ENCODE results near the gene ADAMTS9. TPM values are rescaled to one million over a fixed set of nuclear protein-coding genes. Genes with fewer than 3 reads are reported as not detected.

Gene ADAMTS9
- polyA plus RNA-seq, 1 donor from 2014 or later, result 0.32 TPM

DNA sequence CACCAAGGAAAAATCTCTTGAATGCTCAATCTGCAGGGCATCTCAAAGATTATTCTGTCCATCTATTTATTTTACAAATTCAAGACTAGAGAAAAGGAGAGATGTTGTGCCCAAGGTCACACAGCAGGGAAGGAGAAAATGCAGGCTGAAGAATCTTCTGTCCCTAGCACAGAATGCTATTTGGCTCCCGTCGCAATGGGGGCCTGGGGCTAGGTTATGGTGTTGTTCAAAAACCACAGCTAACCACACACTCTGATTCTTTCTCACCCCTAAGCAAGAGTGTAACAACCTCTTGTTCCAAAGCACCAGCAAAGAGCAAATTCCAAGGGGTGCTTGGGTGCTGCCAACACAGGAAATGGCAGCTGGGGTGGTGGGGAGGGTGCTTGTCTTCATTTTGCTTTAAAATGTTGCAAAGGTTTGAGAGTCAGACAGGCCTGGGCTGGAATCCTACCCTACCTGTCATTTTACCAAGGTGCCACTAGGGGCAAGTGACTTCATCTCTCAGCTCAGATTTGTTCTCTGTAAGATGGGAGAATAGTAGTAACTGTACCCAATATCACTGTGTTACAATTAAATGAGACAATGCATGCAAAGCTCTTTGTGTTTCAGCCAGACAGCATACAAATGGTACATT, 112.5 kb downstream of the ADAMTS9 start:
- H3K27me3 ChIP-seq (ENCODE audit: insufficient read depth, low read depth, low read length), result no peaks in the 10 kb centered on the region
- no peaks in the 10 kb centered on the region for H3F3A ChIP-seq (ENCODE audit: insufficient read depth, low read length, poor library complexity, severe bottlenecking)
- no peak overlapping the region for H3K4me2 ChIP-seq (ENCODE audit: low read length)
- H2AFZ ChIP-seq (ENCODE audit: low read depth, low read length), result no peak overlapping the region
- no peaks in the 10 kb centered on the region for H3K79me2 ChIP-seq (replicated peaks; ENCODE audit: insufficient read depth, low read length)
- H3K27ac ChIP-seq (ENCODE audit: low read length), result no peak overlapping the region
- no peaks in the 10 kb centered on the region for H3K9me2 ChIP-seq (ENCODE audit: insufficient read depth, low read length)
- no peak overlapping the region for H3K9ac ChIP-seq (ENCODE audit: low read length)
- no peaks in the 10 kb centered on the region for H3K36me3 ChIP-seq (ENCODE audit: insufficient read depth, low read length)
- TF ChIP-seq EZH2 (IDR thresholded peaks at IDR 0.05; ENCODE audit: borderline replicate concordance, insufficient read depth, low read length, poor library complexity, severe bottlenecking) (no peak), MXI1 (conservative IDR thresholded peaks at IDR 0.05; ENCODE audit: poor library complexity, severe bottlenecking) (no peak), CTCF (IDR thresholded peaks at IDR 0.05; ENCODE audit: poor library complexity, severe bottlenecking) (peak; percentile 49)
- H3K9me3 ChIP-seq (ENCODE audit: low read length), result no peaks in the 10 kb centered on the region
- no peaks in the 10 kb centered on the region for H4K20me1 ChIP-seq (ENCODE audit: insufficient read depth)
- no peak overlapping the region for H3K4me3 ChIP-seq (ENCODE audit: low read length)

DNA sequence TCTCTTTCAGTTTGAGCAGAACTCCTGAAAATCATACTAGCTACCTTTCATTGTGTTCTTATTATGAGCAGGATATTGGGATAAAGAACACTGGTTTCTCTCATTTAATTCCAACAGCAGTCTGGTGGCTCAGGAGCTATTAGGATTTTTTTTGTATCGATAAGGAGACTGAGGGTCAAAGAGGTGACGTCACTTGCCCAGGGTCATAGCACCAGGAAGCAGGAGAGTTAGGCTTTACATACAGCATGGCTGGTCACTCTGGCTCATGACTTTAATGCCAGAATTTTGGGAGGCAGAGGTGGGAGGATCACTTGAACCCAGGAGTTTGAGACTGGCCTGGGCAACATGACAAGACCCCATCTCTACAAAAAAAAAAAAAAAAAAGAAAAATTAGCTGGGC, 113.6 kb downstream of the ADAMTS9 start:
- Histone ChIP-seq H3K27me3 (ENCODE audit: insufficient read depth, low read depth, low read length) (no peaks in the 10 kb centered on the region), H3K9me3 (ENCODE audit: low read length) (no peaks in the 10 kb centered on the region), H3K4me3 (ENCODE audit: low read length) (no peak overlapping the region), H3K9me2 (ENCODE audit: insufficient read depth, low read length) (no peaks in the 10 kb centered on the region), H3K9ac (ENCODE audit: low read length) (no peak overlapping the region), H4K20me1 (ENCODE audit: insufficient read depth) (no peaks in the 10 kb centered on the region), H3K27ac (ENCODE audit: low read length) (no peak overlapping the region), H2AFZ (ENCODE audit: low read depth, low read length) (no peak overlapping the region), H3K79me2 (replicated peaks; ENCODE audit: insufficient read depth, low read length) (no peaks in the 10 kb centered on the region), H3K36me3 (ENCODE audit: insufficient read depth, low read length) (no peaks in the 10 kb centered on the region), H3K4me2 (ENCODE audit: low read length) (no peak overlapping the region), H3F3A (ENCODE audit: insufficient read depth, low read length, poor library complexity, severe bottlenecking) (no peaks in the 10 kb centered on the region)
- TF ChIP-seq, protein P1, sequence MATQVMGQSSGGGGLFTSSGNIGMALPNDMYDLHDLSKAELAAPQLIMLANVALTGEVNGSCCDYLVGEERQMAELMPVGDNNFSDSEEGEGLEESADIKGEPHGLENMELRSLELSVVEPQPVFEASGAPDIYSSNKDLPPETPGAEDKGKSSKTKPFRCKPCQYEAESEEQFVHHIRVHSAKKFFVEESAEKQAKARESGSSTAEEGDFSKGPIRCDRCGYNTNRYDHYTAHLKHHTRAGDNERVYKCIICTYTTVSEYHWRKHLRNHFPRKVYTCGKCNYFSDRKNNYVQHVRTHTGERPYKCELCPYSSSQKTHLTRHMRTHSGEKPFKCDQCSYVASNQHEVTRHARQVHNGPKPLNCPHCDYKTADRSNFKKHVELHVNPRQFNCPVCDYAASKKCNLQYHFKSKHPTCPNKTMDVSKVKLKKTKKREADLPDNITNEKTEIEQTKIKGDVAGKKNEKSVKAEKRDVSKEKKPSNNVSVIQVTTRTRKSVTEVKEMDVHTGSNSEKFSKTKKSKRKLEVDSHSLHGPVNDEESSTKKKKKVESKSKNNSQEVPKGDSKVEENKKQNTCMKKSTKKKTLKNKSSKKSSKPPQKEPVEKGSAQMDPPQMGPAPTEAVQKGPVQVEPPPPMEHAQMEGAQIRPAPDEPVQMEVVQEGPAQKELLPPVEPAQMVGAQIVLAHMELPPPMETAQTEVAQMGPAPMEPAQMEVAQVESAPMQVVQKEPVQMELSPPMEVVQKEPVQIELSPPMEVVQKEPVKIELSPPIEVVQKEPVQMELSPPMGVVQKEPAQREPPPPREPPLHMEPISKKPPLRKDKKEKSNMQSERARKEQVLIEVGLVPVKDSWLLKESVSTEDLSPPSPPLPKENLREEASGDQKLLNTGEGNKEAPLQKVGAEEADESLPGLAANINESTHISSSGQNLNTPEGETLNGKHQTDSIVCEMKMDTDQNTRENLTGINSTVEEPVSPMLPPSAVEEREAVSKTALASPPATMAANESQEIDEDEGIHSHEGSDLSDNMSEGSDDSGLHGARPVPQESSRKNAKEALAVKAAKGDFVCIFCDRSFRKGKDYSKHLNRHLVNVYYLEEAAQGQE (IDR thresholded peaks at IDR 0.05; ENCODE audit: borderline replicate concordance), result no peak
- no peak for TF ChIP-seq TAF1 (IDR thresholded peaks at IDR 0.05; ENCODE audit: low read depth)
- TF ChIP-seq CTCF (IDR thresholded peaks at IDR 0.05; ENCODE audit: poor library complexity, severe bottlenecking), result no peak
- TF ChIP-seq SMC3 (conservative IDR thresholded peaks at IDR 0.05; ENCODE audit: poor library complexity), result no peak
- TF ChIP-seq RAD21 (conservative IDR thresholded peaks at IDR 0.05), result no peak
- no peak for TF ChIP-seq MXI1 (conservative IDR thresholded peaks at IDR 0.05; ENCODE audit: poor library complexity, severe bottlenecking)
- no peak for TF ChIP-seq EZH2 (IDR thresholded peaks at IDR 0.05; ENCODE audit: borderline replicate concordance, insufficient read depth, low read length, poor library complexity, severe bottlenecking)
